HG03442 (cell line): ENCODE measurements around the gene MPHOSPH8.
"Not testable (repeated sequence)": the region's sequence is repeated elsewhere in the genome, so short reads cannot be mapped to it uniquely, and the experiment has no call there.

Experiments
- ATAC-seq: cut with Tn5 transposase; IDR thresholded peaks from one replicate; pipeline ENCODE4 v1.9.1; 2021; ENCODE audit warnings: mild to moderate bottlenecking, moderate library complexity; ENCODE audit not compliant: unreplicated experiment

MPHOSPH8 gene

DNA sequence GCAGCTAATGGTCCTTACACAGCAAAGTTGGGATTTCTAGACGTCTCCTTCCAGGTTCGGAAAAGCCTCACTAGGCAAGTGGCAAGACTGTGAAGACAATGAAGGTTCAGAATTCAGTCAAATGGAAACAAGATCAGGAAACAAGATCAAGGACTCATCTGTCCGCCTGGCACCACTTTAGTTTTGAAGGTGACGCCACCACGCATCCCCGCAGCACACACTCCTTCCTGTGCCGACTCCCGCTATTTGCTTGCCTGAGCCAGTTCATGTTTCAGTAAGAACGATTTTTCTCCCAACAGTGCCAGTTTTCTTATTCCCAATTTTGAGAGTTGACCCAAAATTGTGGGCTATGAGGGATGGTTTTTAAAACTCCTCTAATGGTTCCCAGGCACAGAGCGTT lies 41.4 kb downstream of the MPHOSPH8 start:
- ATAC-seq = no peak

DNA sequence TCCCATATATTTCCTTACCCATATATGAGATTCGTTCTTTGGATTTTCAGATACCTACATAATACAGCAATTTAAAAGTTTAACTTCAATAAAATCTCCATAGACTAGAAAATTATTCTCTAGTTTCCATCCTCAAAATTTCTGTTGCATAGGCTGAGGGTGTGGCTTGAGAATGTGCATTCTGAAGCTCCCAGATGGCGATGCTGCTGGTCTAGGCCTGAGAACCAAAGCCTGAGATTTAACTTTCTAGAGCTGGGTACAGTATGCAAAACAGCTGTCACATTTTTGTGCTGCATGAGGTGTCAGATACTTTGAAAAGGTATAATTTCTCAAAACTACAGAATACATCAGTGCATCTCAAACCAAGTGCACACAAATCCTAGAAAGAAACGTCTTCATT lies 42.7 kb downstream of the MPHOSPH8 start:
- ATAC-seq = no peak

DNA sequence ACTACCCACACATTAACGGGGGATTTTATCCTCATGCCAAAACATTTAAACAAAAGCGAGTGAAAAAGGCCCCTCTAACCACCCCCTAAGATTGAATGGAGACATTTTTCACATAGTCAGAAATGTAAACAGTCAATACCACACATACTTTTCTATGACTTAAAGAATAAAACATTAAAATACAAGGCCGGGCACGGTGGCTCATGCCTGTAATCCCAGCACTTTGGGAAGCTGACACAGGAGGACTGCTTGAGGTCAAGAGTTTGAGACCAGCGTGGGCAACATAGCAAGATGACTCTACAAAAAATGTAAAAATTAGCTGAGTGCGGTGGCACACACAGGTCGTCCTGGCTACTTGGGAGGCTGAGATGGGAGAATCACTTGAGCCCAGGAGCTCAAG lies 47.3 kb downstream of the MPHOSPH8 start:
- no peak for ATAC-seq

DNA sequence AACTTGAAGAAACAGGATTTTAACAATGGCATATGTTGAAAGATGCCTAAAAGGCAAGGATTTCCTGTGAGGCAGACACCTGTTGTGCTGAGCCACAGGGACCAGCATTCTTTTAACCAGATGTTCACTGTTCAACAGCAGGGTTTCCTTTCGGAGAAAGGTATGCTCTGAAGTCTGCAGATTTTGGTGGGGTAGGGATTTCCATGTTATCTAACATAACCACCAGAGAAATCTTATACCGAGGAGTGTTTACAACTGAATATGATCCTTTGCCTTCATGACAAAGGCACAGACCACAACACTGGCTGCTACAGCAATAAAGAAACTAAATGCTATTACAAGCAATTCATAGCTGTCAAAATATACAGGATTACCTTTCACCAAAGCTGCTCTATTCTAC lies 48.1 kb downstream of the MPHOSPH8 start:
- ATAC-seq = no peak

DNA sequence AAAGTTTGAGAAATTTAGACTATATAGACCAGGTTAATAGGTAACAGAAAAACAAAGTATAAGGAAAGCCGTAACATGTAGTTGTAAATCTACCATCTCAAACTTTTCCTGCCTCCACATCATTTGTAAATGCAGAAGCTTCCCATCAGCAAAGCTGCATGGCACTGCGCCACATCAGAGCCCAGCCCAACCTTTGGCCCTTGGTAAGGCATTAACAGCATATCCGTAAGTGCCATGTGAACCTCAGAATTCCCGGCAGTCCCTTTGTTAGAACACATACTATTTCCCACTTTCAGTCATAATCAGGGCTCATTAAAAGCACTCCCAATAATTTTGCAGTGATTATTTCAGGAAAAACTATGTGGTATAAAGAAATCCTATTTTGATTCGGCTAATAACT lies 51.6 kb downstream of the MPHOSPH8 start:
- ATAC-seq = no peak

DNA sequence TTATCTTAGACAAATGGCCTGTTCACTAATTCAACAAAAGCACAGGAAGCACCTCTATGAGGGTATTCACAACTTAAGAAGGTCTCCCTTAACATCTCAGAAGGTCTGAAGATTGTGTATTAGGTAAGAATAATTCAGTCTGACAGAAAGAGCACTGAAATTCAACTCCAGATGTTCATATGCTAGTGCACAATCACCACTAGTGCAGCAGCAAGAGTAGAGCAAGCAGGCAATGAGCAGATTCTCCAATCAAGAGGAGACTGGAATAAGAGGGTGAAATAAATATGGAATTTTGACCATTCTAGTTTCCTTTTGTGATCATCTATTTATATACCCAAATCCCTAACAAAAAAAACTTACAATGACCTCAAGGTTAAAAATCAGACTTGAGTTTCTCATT lies 52.0 kb downstream of the MPHOSPH8 start:
- ATAC-seq = no peak

DNA sequence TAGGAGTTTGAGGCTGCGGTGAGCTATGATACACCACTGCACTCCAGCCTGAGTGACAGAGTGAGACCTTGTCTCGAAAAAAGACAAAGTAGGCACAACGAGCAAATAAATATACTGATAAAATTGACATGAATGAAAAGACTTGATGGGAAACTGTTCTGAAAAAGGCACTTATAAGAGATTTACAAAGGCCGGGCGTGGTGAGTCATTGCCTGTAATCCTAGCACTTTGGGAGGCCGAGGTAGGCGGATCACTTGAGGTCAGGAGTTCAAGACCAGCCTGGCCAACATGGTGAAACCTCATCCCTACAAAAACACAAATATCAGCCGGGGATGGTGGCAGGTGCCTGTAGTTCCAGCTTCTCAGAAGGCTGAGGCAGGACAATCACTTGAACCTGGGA lies 58.0 kb downstream of the MPHOSPH8 start:
- ATAC-seq = not testable (repeated sequence)

DNA sequence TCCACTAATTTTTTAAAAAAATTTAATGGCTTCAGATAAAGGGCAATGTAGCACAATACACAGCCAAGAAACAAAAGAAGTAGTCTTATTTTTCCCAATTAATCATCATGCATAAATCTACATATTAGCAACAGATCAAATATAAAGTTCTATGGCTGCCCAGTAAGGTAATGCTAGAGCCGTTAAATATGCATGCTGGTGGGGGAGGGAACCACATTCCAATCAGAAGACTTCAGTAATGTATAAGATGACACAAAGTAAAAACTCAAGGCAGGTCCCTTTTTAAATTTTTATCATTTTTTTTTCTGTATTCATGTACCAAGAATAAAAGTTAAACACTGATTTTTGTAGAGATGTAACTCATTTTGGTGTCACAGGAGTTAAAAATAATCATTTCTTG lies 62.0 kb downstream of the MPHOSPH8 start:
- no peak for ATAC-seq

DNA sequence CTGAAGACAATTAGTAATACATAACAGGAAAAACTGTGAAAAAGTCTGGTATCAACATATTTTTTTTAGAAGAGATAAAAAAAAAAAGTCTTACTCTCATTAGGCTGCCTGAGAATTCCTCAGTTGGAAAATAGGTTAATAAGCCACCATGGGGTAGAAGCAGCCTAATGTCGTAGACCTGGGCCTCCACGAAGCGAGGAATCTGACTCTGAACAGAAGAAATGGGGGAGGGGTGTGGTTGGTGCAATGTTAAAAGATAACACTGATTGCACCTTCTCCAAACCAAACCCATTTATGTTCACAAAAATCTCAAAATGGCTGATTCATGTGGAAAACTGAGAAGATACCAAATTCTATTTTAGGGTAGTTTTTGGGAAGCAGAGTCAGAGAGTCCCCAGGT lies 62.4 kb downstream of the MPHOSPH8 start:
- ATAC-seq = no peak

DNA sequence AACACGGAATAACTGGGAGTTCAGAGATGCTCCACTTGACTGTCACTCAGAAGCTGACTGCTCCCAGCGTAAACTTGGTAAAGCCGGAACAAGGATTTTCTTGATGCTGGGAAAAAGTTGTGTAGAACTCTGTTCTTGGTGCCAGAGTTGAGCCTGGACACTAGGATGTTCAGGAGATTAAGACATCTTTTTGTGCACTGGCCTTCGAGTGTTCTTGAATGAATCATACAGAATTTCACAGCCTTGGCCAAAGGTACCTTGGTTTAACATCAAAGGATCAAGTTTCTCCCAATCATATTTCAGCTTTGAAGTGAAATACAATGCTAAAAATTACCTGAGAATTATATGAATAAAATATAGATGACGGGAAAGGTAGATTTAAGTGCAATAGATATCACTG lies 67.5 kb downstream of the MPHOSPH8 start:
- ATAC-seq = not testable (repeated sequence)

DNA sequence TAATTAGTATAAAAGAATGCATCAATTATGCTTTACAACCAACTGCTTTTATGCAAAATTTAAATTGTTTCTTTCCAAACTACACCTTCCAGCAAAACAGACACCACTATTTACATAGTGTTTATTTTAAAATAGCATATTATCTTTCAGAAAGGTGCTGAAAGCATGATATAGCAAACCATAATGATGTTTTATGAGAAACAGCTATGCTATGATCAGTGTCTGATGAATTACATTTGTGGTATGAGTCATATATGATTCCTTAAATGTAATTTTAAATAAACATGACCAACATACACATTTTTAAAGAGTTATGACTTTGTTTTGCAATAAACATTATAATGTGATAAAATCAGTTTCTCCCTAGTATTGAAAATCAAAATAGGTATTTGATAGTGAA lies 68.2 kb downstream of the MPHOSPH8 start:
- ATAC-seq = not testable (repeated sequence)

DNA sequence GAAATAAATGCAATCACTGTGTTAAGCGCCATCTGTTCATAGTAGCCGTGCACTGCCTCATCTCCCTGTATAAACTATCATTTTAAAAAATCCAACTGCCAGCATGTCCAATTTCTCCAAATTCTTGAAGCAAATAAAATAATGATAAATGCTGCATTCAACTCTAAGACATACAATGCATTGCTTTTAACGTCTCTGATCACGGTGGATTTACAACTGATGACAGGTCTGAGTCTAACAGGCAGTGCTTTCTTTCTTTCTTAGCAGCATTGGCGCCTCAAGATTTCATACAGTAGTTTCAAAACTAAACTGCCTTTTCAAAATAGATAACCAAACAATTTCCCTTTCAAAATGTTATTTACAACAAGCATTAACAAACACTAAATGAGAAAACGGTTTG lies 70.8 kb downstream of the MPHOSPH8 start:
- not testable (repeated sequence) for ATAC-seq

DNA sequence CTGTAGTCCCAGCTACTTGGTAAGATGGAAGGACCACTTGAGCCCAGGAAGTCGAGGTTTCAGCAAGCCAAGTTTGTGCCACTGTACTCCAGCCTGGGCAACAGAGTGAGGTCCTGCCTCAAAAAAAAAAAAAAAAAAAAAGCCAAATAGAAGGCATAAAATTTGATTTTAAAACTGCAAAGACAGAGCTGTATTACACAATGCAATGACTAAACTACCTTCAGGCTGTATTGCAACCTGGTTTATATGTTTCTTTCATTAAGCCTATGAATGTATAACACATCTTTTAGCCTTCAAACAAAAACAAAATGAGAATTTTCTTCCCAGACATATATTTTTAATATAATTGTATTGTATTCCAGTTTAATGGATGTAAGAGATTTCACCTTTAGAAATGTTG lies 75.6 kb downstream of the MPHOSPH8 start:
- ATAC-seq = not testable (repeated sequence)

DNA sequence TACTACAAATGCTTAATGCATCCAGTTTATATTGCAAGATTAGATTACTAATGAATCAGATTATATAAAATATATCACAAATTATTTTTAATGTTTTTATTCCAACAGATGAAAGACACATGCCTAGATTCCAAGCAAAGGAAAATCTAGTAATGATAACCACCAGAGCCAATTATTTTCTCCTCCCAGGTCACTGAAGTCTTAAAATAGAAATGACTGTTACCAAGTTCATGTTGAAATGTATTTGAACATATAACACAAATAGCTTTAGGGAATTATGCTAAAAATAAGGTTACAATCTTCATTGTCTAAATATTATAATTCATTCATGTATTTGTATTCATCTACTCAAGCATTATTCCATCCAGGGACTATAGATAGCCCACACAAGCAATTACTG lies 76.3 kb downstream of the MPHOSPH8 start:
- ATAC-seq = not testable (repeated sequence)

DNA sequence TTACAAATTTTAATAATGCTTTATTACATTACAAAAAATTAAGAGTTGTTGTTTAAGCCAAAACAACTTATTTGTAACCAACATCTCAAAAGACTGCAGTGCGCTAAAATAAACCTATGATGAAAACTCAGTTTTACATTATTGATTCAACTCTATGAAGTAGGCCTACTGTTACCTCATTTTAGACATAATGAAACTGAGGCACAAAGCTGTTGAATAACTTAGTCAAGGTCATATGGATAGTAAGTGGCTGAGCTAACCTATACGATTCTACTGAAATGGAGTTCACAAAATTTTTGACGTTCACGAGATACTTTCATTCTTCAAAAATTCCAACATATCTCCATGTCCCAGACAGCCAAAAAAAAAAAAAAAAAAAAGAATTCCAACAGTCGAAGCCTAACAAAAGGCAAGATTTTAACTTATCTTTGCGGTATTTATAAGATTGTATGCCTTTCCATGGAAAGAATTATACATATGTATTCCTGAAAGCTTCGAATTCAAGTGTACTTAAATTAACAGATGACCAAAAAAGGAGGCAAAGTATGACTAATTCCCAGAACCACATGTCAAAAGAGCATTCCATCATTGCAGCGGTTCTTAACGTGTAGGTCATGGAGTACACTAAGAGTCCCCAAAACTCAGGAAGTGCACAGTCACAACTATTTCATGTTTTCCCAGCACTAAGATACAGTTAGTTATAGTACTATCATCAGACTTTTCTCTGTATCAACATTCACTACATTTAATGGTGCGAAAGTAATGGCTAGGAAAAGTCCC lies 79.9 kb downstream of the MPHOSPH8 start:
- ATAC-seq = no peak

DNA sequence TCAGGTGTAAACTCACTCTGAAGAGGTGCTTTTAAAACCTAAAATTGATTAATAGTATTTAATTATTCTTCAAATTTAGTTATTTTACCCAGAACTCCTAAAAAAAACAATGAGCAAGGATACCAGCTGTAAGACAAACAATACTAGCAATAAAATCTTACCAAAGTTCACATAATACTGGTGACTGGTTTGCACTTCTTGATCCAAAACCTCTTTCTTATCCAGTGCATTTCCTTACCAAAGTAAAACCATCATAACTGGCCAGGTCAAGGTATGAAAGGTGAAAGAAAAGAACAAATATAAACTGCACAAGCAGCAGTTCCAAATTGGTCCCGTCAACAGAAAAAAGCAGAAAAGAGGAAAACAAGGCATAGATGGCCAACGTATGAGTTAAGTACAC lies 86.6 kb downstream of the MPHOSPH8 start:
- ATAC-seq = no peak
